Subcutaneous adipose tissue (tissue), 4 donors: ENCODE data around the gene MRPL36. TPM values are rescaled to one million over a fixed set of nuclear protein-coding genes. Genes with fewer than 3 reads are reported as not detected.

ENCODE experiments used
- CTCF ChIP-seq: fragments of 450-650 bp; IDR thresholded peaks from one replicate; pipeline ENCODE4 v1.5.1; 2016; ENCODE audit warnings: low read depth, mild to moderate bottlenecking, control low read depth, antibody characterized with exemption, moderate library complexity
- total RNA-seq, 4 donors: library from RNA; depleted of rRNA; stranded (reverse); fragments of >200 nt; gene quantifications; one replicate each; pipeline ENCODE4 v1.1.0, GENCODE V29; 2016

Gene MRPL36
- total RNA-seq, 4 donors from 2014 or later, result 27.9 to 56.1 (median 42.7) TPM

- TF ChIP-seq CTCF, result no peak
Measured at GRCh38 chr5:1808439-1808838, 8.8 kb upstream of the MRPL36 start.

- TF ChIP-seq CTCF, result no peak
Measured at GRCh38 chr5:1807451-1808185, 8.0 kb upstream of the MRPL36 start.

- no peak for TF ChIP-seq CTCF
Measured at GRCh38 chr5:1806974-1807373, 7.3 kb upstream of the MRPL36 start.

- TF ChIP-seq CTCF, result no peak
Measured at GRCh38 chr5:1806199-1806598, 6.6 kb upstream of the MRPL36 start.

GRCh38 chr5:1805736-1806135 lies 6.1 kb upstream of the MRPL36 start:
- TF ChIP-seq CTCF, result no peak

- TF ChIP-seq CTCF, result no peak
Measured at GRCh38 chr5:1805326-1805725, 5.7 kb upstream of the MRPL36 start.

- no peak for TF ChIP-seq CTCF
Measured at GRCh38 chr5:1804001-1804690, 4.5 kb upstream of the MRPL36 start.
